ENCODE measurements around the gene GPR31. TPM values are rescaled to one million over a fixed set of nuclear protein-coding genes. Genes with fewer than 3 reads are reported as not detected.
"Not testable (repeated sequence)": the region's sequence is repeated elsewhere in the genome, so short reads cannot be mapped to it uniquely, and the experiment has no call there.

GPR31 gene
- total and polyA plus RNA-seq, 8 donors, result 0.18 TPM; not detected in 7

- Histone ChIP-seq H3K4me1 (peaks cover 0 to 8% (median 4%) of the 10 kb centered on the region in 4 donors), H3K27me3 (peaks cover 0 to 17% (median 0%) of the 10 kb centered on the region in 3 donors), H3K27ac (no peak overlapping the region), H3K9me3 (no peaks in the 10 kb centered on the region), H3K36me3 (no peaks in the 10 kb centered on the region), H3K4me3 (no peak overlapping the region)
- 94 to 96% (median 95%) methylated on average over 14 of the region's 14 CpGs for WGBS, 5 donors
- DNase-seq, result no peak
- intact Hi-C loops (cut with DNase I; ENCODE audit: low total_unique reads), result no loop called here
- no peak for TF ChIP-seq POLR2A (IDR thresholded peaks at IDR 0.05)
- TF ChIP-seq POLR2AphosphoS5 (IDR thresholded peaks at IDR 0.05), result no peak
- TF ChIP-seq, protein P1, sequence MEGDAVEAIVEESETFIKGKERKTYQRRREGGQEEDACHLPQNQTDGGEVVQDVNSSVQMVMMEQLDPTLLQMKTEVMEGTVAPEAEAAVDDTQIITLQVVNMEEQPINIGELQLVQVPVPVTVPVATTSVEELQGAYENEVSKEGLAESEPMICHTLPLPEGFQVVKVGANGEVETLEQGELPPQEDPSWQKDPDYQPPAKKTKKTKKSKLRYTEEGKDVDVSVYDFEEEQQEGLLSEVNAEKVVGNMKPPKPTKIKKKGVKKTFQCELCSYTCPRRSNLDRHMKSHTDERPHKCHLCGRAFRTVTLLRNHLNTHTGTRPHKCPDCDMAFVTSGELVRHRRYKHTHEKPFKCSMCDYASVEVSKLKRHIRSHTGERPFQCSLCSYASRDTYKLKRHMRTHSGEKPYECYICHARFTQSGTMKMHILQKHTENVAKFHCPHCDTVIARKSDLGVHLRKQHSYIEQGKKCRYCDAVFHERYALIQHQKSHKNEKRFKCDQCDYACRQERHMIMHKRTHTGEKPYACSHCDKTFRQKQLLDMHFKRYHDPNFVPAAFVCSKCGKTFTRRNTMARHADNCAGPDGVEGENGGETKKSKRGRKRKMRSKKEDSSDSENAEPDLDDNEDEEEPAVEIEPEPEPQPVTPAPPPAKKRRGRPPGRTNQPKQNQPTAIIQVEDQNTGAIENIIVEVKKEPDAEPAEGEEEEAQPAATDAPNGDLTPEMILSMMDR (IDR thresholded peaks at IDR 0.05), result no peak
- TF ChIP-seq EP300 (IDR thresholded peaks at IDR 0.05), result no peak
Measured at GRCh38 chr6:167200806-167201205, 43.0 kb upstream of the GPR31 start.

GRCh38 chr6:167195941-167196610 is 38.3 kb upstream of the GPR31 start:
- H3K9me3 ChIP-seq; H3K4me3 ChIP-seq; H3K36me3 ChIP-seq; H3K4me1 ChIP-seq; H3K27ac ChIP-seq; DNase-seq; intact Hi-C loops (cut with DNase I; ENCODE audit: low total_unique reads): not testable (repeated sequence)
- peaks cover 0 to 17% (median 0%) of the 10 kb centered on the region in 3 donors for H3K27me3 ChIP-seq
- WGBS, 5 donors, result 52 to 73% (median 61%) methylated on average over 4 to 10 of the region's 21 CpGs

DNA sequence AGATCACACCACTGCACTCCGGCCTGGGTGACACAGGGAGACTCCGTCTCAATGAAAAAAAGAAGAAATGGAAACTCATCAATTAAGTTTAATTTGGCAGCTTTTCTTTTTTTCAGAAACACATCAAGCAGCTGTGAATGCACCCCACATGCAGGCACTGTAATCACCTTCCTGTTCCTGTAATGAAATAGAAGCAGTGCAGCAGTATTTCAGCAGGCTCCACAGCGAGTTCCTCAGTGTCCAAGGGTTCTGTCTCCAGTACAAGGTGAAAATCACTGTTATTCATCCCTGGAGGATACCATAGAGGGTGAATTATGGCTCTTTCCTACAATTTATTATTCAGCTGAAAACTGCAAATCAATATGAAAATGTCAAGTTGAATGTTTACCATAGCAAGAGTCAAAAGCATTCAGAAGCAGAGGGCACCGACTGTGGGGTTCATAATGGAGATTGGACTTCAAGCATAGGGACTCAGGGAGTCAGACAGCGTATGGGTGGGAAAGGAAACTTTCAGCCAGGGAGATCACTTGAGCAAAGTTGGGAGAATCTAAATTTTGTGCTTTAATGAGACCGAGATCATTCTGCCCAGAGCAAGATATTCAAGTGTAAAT is 35.8 kb upstream of the GPR31 start:
- 69 to 76% (median 72%) methylated on average over 6 of the region's 6 CpGs for WGBS, 5 donors
- intact Hi-C loops (cut with DNase I; ENCODE audit: low total_unique reads), result not testable (repeated sequence)

DNA sequence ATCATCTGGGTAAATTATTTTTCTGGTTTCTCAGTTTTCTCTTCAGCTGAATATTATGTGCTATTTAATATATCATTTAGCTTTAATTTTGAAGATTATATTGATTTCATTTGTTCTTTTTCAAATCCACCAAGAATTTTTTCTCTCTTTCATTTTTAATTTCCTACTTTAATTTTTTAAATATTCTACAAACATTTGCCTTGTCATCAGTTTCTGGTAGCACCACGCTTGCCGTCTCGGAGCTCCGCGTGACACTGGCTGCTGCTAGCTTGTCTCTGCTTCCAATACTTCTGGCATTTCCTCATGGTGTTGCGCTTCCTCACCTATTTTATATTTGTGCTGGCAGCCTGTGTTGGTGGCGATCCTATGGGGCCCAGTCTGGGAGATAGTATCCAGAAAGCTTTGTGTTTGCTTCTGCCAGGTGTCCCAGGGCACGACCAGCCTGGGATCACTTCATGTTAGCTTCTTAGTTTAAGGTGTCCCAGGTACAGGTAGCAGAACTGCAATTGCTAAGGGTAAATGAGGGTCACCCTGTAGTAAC is 33.3 kb upstream of the GPR31 start:
- H3K27me3 ChIP-seq; H3K9me3 ChIP-seq; DNase-seq; H3K4me3 ChIP-seq; H3K36me3 ChIP-seq; intact Hi-C loops (cut with DNase I; ENCODE audit: low total_unique reads); H3K27ac ChIP-seq; H3K4me1 ChIP-seq: not testable (repeated sequence)
- WGBS, 5 donors, result 92 to 97% (median 95%) methylated on average over 8 of the region's 8 CpGs

More for the DNA sequence above, 35.8 kb upstream of the GPR31 start:
- H3K36me3 ChIP-seq, H3K27ac ChIP-seq, DNase-seq, H3K9me3 ChIP-seq, H3K4me1 ChIP-seq, H3K4me3 ChIP-seq, H3K27me3 ChIP-seq: not testable (repeated sequence)

- H3K4me1 ChIP-seq; DNase-seq; H3K27me3 ChIP-seq; H3K27ac ChIP-seq; H3K36me3 ChIP-seq; intact Hi-C loops (cut with DNase I; ENCODE audit: low total_unique reads); H3K9me3 ChIP-seq; H3K4me3 ChIP-seq: not testable (repeated sequence)
- WGBS, 5 donors, result 42 to 53% (median 52%) methylated on average over 8 to 9 of the region's 9 CpGs
Measured at GRCh38 chr6:167187275-167187674, 29.5 kb upstream of the GPR31 start.

- H3K9me3 ChIP-seq; intact Hi-C loops (cut with DNase I; ENCODE audit: low total_unique reads); DNase-seq; H3K4me3 ChIP-seq; H3K27ac ChIP-seq; H3K4me1 ChIP-seq; H3K27me3 ChIP-seq; H3K36me3 ChIP-seq: not testable (repeated sequence)
- 50 to 65% (median 59%) methylated on average over 1 to 3 of the region's 3 CpGs for WGBS, 5 donors
Measured at GRCh38 chr6:167185101-167185500, 27.3 kb upstream of the GPR31 start.

DNA sequence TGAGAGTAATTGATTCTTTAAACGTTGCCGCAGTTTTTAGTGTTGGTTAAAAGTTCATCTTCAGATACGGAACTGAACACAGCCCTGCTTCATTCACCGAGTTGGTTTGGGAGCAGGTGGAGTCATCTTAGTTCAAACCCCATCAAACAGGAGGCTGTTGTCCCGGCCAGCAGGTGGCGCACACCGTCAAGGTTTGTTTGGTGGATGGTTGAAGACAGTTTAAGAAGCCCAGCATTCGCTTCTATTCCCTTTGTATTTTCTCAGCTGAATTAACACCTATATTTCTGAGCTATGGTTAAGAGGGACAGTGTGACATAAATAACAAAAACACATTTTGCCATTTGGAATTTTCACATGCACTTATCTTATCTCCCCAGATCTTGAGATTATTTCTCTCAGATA is 25.1 kb upstream of the GPR31 start:
- intact Hi-C loops (cut with DNase I; ENCODE audit: low total_unique reads); H3K36me3 ChIP-seq; DNase-seq; H3K4me1 ChIP-seq; H3K9me3 ChIP-seq; H3K27ac ChIP-seq; H3K4me3 ChIP-seq; H3K27me3 ChIP-seq: not testable (repeated sequence)
- TF ChIP-seq, protein P1 (IDR thresholded peaks at IDR 0.05), result peak in 2 of 7 experiments; percentile 24 to 36
- WGBS, 5 donors, result 3 to 7% (median 6%) methylated on average over 3 to 4 of the region's 8 CpGs

- DNase-seq; H3K4me1 ChIP-seq; intact Hi-C loops (cut with DNase I; ENCODE audit: low total_unique reads); H3K27ac ChIP-seq; H3K4me3 ChIP-seq; H3K36me3 ChIP-seq; H3K9me3 ChIP-seq; H3K27me3 ChIP-seq: not testable (repeated sequence)
- 30% methylated on average over 1 of the region's 6 CpGs; no CpG with 5 or more reads in 4 of the 5 donors for WGBS, 5 donors
Measured at GRCh38 chr6:167181351-167181750, 23.6 kb upstream of the GPR31 start.

DNA sequence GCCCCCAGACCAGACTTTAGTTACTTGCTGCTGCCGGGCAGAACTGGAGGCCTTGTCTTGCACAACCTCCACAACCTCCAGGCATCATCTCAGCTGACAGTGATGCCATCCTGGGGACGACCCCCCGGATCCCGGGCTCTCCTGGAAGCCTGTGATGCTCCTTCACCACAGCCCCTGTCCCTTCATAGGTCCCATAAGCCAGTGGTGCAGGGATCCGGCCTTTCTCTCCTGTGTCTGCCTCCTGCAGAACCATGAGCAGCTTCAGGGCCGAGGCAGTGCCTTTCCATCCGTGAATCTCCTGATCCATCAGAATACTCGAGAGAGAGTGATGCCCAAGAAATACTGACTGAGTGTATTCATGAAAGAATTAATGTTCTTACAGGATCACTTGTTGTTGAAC is 22.3 kb upstream of the GPR31 start:
- H3K4me1 ChIP-seq; intact Hi-C loops (cut with DNase I; ENCODE audit: low total_unique reads); H3K27me3 ChIP-seq; H3K4me3 ChIP-seq; H3K27ac ChIP-seq; DNase-seq; H3K9me3 ChIP-seq; H3K36me3 ChIP-seq: not testable (repeated sequence)
- WGBS, 5 donors, result 79 to 91% (median 89%) methylated on average over 4 to 7 of the region's 8 CpGs; no CpG with 5 or more reads in 1 of the 5 donors
